ACC112 (cell line): ENCODE results near the gene ECM1.

ENCODE experiments used
- H2AFZ ChIP-seq: fragments of 200-600 bp; sonication (generic); one replicate; pipeline ENCODE4 v1.6.0; 2017; ENCODE audit warnings: antibody characterized with exemption, low read length; ENCODE audit not compliant: unreplicated experiment
- H3K27ac ChIP-seq: fragments of 200-600 bp; sonication (generic); 2 replicates; pipeline ENCODE4 v1.5.1; 2014; ENCODE audit warnings: low read depth, mild to moderate bottlenecking, antibody characterized with exemption, low read length, moderate library complexity
- H3K27me3 ChIP-seq: fragments of 200-600 bp; sonication (generic); 2 replicates; pipeline ENCODE4 v1.6.1; 2014; ENCODE audit warnings: mild to moderate bottlenecking, antibody characterized with exemption, low read length, moderate library complexity, mixed read lengths; ENCODE audit not compliant: insufficient read depth
- H3K36me3 ChIP-seq: fragments of 200-600 bp; sonication (generic); 2 replicates; pipeline ENCODE4 v1.6.1; 2016; ENCODE audit warnings: mild to moderate bottlenecking, antibody characterized with exemption, low read length, moderate library complexity, mixed read lengths; ENCODE audit not compliant: insufficient read depth
- H3K4me1 ChIP-seq: fragments of 200-600 bp; sonication (generic); one replicate; pipeline ENCODE4 v1.6.1; 2016; ENCODE audit warnings: low read length, mixed read lengths; ENCODE audit not compliant: insufficient read depth, unreplicated experiment, control insufficient read depth
- H3K4me3 ChIP-seq: fragments of 200-600 bp; sonication (generic); 2 replicates; pipeline ENCODE4 v1.5.1; 2014; ENCODE audit warnings: mild to moderate bottlenecking, low read depth, low read length
- H3K79me2 ChIP-seq: fragments of 200-600 bp; sonication (generic); one replicate; pipeline ENCODE4 v1.6.0; 2016; ENCODE audit warnings: low read length; ENCODE audit not compliant: control insufficient read depth, unreplicated experiment, insufficient read depth

The ECM1 gene

DNA sequence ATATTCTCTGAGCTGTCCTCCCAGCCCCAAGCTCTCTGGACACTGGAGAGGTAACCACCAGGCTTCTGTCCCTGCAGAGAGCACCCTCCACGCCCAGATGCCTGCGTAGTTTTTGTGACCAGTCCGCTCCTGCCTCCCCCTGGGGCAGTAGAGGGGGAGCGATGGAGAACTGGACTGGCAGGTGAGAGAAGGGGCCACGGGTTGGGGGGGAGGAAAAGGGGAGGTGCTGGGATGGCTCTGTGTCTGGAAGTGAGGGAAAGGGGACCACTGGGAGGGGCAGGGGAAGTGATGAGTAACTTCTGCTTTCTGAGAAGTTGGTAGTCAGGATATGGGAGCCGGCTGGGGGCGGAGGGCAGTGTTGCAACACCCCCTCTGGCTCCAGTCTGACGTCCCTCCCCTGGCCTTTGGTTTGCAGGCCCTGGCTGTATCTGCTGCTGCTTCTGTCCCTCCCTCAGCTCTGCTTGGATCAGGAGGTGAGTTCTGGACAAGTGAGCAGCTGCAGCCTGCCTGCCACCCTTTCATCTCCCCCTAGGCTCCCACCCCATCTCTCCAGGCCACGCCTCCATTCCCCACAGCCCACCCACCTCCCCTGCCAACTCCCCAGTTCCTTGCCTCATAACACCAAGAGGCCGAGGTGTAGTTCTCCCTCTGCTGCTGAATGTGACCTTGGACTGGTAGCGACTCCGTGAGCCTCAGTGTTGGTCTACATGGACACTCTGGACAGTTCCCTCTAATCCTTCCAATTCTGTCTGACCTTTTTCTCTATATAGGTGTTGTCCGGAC lies 44.4 kb downstream of the ECM1 start:
- no peak overlapping the region for H2AFZ ChIP-seq
- H3K79me2 ChIP-seq, result no peaks in the 10 kb centered on the region
- no peaks in the 10 kb centered on the region for H3K27me3 ChIP-seq
- H3K4me3 ChIP-seq, result no peak overlapping the region
- peaks cover 3% of the 10 kb centered on the region; the same call in 1 of the 2 replicates for H3K36me3 ChIP-seq
- peaks cover 33% of the 10 kb centered on the region for H3K4me1 ChIP-seq
- H3K27ac ChIP-seq, result peak overlapping the region; percentile 69

DNA sequence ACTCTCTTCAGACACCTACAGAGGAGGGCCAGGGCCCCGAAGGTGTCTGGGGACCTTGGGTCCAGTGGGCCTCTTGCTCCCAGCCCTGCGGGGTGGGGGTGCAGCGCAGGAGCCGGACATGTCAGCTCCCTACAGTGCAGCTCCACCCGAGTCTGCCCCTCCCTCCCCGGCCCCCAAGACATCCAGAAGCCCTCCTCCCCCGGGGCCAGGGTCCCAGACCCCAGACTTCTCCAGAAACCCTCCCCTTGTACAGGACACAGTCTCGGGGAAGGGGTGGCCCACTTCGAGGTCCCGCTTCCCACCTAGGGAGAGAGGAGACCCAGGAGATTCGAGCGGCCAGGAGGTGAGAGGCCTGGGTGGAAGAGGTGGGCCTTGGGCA lies 45.0 kb downstream of the ECM1 start:
- Histone ChIP-seq H3K27ac (peak overlapping the region; percentile 69), H3K4me1 (peaks cover 33% of the 10 kb centered on the region), H3K36me3 (peaks cover 3% of the 10 kb centered on the region; the same call in 1 of the 2 replicates), H3K79me2 (no peaks in the 10 kb centered on the region), H3K27me3 (no peaks in the 10 kb centered on the region), H2AFZ (no peak overlapping the region), H3K4me3 (no peak overlapping the region)

DNA sequence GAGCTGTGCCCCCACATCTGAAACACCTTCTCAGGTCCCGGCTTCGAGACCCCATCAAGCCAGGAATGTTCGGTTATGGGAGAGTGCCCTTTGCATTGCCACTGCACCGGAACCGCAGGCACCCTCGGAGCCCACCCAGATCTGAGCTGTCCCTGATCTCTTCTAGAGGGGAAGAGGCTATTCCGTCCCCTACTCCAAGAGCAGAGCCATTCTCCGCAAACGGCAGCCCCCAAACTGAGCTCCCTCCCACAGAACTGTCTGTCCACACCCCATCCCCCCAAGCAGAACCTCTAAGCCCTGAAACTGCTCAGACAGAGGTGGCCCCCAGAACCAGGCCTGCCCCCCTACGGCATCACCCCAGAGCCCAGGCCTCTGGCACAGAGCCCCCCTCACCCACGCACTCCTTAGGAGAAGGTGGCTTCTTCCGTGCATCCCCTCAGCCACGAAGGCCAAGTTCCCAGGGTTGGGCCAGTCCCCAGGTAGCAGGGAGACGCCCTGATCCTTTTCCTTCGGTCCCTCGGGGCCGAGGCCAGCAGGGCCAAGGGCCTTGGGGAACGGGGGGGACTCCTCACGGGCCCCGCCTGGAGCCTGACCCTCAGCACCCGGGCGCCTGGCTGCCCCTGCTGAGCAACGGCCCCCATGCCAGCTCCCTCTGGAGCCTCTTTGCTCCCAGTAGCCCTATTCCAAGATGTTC lies 45.6 kb downstream of the ECM1 start:
- Histone ChIP-seq H3K79me2 (peaks cover 3% of the 10 kb centered on the region), H3K36me3 (peaks cover 3% of the 10 kb centered on the region; the same call in 1 of the 2 replicates), H3K27ac (peak overlapping the region; percentile 69), H3K4me3 (no peak overlapping the region), H3K4me1 (peaks cover 33% of the 10 kb centered on the region), H2AFZ (no peak overlapping the region), H3K27me3 (no peaks in the 10 kb centered on the region)

DNA sequence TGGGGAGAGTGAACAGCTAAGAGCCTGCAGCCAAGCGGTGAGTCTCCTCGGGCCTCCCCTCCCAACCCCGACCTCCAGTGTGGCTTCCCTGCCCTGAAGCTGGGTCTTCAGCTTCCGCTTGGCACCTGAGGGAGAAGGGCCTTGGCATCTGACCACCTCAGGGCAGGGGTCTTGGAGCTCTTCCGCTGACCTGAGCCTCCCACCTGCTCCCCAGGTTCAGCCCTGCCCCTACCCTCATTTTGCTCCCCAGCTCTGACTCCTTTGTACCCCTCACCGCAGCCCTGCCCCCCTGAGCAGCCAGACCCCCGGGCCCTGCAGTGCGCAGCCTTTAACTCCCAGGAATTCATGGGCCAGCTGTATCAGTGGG lies 46.2 kb downstream of the ECM1 start:
- H3K27ac ChIP-seq, result no peak overlapping the region
- no peak overlapping the region for H3K4me3 ChIP-seq
- H2AFZ ChIP-seq, result no peak overlapping the region
- H3K27me3 ChIP-seq, result no peaks in the 10 kb centered on the region
- H3K36me3 ChIP-seq, result peaks cover 3% of the 10 kb centered on the region; the same call in 1 of the 2 replicates
- peaks cover 33% of the 10 kb centered on the region for H3K4me1 ChIP-seq
- H3K79me2 ChIP-seq, result peaks cover 3% of the 10 kb centered on the region

- peaks cover 40% of the 10 kb centered on the region for H3K4me1 ChIP-seq
- peaks cover 3% of the 10 kb centered on the region; the same call in 1 of the 2 replicates for H3K36me3 ChIP-seq
- no peak overlapping the region for H2AFZ ChIP-seq
- peaks cover 13% of the 10 kb centered on the region for H3K79me2 ChIP-seq
- no peaks in the 10 kb centered on the region for H3K27me3 ChIP-seq
- no peak overlapping the region for H3K4me3 ChIP-seq
- H3K27ac ChIP-seq, result no peak overlapping the region
These were observed 47.5 kb downstream of the ECM1 start for GRCh38 chr1:150555198-150555970.

- peaks cover 3% of the 10 kb centered on the region; the same call in 1 of the 2 replicates for H3K36me3 ChIP-seq
- peaks cover 14% of the 10 kb centered on the region for H3K79me2 ChIP-seq
- peaks cover 38% of the 10 kb centered on the region for H3K4me1 ChIP-seq
- no peak overlapping the region for H2AFZ ChIP-seq
- no peak overlapping the region for H3K4me3 ChIP-seq
- no peak overlapping the region for H3K27ac ChIP-seq
- H3K27me3 ChIP-seq, result no peaks in the 10 kb centered on the region
These were observed 48.3 kb downstream of the ECM1 start for GRCh38 chr1:150555971-150556865.

DNA sequence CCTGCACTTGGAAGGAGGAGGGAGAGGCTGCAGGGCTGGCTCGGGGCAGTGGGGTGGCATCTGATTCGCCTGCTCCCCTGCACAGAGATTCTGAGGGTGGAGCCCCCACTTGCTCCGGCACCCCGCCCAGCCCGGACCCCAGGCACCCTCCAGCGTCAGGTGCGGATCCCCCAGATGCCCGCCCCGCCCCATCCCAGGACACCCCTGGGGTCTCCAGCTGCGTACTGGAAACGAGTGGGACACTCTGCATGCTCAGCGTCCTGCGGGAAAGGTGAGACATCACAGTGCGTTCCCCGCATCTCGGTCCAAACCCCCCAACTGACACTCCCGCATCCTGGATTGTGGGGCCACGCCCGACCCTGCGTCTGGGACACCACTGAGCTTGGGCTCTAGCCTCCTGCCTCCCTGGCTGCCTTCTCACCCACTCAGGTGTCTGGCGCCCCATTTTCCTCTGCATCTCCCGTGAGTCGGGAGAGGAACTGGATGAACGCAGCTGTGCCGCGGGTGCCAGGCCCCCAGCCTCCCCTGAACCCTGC lies 49.2 kb downstream of the ECM1 start:
- peaks cover 14% of the 10 kb centered on the region for H3K79me2 ChIP-seq
- H3K4me1 ChIP-seq, result peaks cover 35% of the 10 kb centered on the region
- no peak overlapping the region for H3K27ac ChIP-seq
- peaks cover 3% of the 10 kb centered on the region; the same call in 1 of the 2 replicates for H3K36me3 ChIP-seq
- H3K27me3 ChIP-seq, result no peaks in the 10 kb centered on the region
- H2AFZ ChIP-seq, result no peak overlapping the region
- H3K4me3 ChIP-seq, result no peak overlapping the region

GRCh38 chr1:150557813-150558212 lies 49.9 kb downstream of the ECM1 start:
- Histone ChIP-seq H3K4me1 (peaks cover 37% of the 10 kb centered on the region), H3K4me3 (peak overlapping the region; percentile 60), H3K79me2 (peaks cover 18% of the 10 kb centered on the region), H2AFZ (no peak overlapping the region), H3K27ac (no peak overlapping the region), H3K36me3 (peaks cover 3% of the 10 kb centered on the region; the same call in 1 of the 2 replicates), H3K27me3 (no peaks in the 10 kb centered on the region)

GRCh38 chr1:150558303-150558704 lies 50.4 kb downstream of the ECM1 start:
- H3K36me3 ChIP-seq, result peaks cover 3% of the 10 kb centered on the region; the same call in 1 of the 2 replicates
- H3K79me2 ChIP-seq, result peaks cover 18% of the 10 kb centered on the region

More at GRCh38 chr1:150558303-150558704, 50.4 kb downstream of the ECM1 start:
- Histone ChIP-seq H3K27me3 (no peaks in the 10 kb centered on the region), H2AFZ (no peak overlapping the region), H3K4me3 (peak overlapping the region; percentile 60), H3K27ac (0 out of 2 replicates have a peak overlapping the region, but pooled peaks have one; percentile 2), H3K4me1 (peaks cover 37% of the 10 kb centered on the region)
